ENCODE measurements around the gene MAPK8IP1.

Gene MAPK8IP1

DNA sequence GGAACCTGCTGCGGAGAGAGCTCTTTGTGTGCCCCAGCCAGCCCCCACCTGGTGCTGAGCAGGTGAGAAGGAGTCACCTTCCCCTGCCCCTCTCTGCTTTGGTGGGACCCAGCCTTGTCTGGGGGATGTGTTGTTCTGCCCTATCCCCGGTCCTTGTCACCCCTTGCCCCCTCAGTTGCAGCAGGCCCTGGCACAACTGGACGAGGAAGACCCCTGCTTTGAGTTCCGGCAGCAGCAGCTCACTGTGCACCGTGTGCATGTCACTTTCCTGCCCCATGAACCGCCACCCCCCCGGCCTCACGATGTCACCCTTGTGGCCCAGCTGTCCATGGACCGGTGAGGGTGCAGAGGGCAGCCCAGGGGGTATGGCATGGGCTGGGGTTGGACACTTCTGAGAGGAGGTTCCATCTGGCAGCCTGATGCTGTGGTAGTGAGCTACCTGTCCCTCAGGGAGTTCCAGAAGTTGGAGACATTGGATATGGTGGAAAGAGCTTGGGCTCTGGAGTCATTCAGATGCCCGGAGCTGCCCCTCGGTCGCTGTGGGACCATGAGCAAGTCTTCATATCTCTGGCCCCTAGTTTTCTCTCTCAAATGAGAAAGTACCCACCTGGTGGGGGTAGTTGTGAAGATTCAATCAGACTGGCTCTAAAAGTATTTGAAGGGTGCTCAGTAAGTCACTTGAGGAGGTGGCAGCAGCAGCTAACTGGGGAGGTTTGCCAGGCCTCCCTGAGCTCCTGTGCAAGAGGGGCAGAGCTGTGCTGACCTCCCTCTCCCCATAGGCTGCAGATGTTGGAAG lies 41.3 kb downstream of the MAPK8IP1 start:
- ChIA-PET POLR2A (no interaction called here), CTCF (interaction anchor here (0.7 to 2.2 kb wide), 4 partner anchors 10 to 313 kb away, joined by 3 to 7 read pairs (median 3); no protein-coding TSS in a partner anchor)
- no peak for DNase-seq (ENCODE audit: extremely low spot score)
- TF ChIP-seq, protein P1, sequence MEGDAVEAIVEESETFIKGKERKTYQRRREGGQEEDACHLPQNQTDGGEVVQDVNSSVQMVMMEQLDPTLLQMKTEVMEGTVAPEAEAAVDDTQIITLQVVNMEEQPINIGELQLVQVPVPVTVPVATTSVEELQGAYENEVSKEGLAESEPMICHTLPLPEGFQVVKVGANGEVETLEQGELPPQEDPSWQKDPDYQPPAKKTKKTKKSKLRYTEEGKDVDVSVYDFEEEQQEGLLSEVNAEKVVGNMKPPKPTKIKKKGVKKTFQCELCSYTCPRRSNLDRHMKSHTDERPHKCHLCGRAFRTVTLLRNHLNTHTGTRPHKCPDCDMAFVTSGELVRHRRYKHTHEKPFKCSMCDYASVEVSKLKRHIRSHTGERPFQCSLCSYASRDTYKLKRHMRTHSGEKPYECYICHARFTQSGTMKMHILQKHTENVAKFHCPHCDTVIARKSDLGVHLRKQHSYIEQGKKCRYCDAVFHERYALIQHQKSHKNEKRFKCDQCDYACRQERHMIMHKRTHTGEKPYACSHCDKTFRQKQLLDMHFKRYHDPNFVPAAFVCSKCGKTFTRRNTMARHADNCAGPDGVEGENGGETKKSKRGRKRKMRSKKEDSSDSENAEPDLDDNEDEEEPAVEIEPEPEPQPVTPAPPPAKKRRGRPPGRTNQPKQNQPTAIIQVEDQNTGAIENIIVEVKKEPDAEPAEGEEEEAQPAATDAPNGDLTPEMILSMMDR (IDR thresholded peaks at IDR 0.05; ENCODE audit: control extremely low read depth, extremely low read depth, low read depth, missing control alignments), result no peak

DNA sequence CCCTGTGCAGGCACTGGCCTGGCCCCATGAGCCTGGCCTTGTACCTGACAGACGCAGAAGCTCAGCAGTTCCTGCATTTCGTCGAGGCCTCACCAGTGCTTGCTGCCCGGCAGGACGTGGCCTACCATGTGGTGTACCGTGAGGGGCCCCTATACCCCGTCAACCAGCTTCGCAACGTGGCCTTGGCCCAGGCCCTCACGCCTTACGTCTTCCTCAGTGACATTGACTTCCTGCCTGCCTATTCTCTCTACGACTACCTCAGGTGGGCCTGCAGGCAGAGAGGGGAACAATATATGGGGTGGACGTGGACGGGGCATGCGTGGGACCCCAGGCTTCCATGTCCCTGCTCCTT lies 41.9 kb downstream of the MAPK8IP1 start:
- CTCF ChIA-PET, result interaction anchor here (0.7 to 2.2 kb wide), 3 partner anchors 38 to 312 kb away, joined by 3 to 7 read pairs (median 3); no protein-coding TSS in a partner anchor
- TF ChIP-seq, protein P1 (IDR thresholded peaks at IDR 0.05; ENCODE audit: control extremely low read depth, extremely low read depth, low read depth, missing control alignments), result no peak
- POLR2A ChIA-PET, result no interaction called here
- DNase-seq (ENCODE audit: extremely low spot score), result no peak

DNA sequence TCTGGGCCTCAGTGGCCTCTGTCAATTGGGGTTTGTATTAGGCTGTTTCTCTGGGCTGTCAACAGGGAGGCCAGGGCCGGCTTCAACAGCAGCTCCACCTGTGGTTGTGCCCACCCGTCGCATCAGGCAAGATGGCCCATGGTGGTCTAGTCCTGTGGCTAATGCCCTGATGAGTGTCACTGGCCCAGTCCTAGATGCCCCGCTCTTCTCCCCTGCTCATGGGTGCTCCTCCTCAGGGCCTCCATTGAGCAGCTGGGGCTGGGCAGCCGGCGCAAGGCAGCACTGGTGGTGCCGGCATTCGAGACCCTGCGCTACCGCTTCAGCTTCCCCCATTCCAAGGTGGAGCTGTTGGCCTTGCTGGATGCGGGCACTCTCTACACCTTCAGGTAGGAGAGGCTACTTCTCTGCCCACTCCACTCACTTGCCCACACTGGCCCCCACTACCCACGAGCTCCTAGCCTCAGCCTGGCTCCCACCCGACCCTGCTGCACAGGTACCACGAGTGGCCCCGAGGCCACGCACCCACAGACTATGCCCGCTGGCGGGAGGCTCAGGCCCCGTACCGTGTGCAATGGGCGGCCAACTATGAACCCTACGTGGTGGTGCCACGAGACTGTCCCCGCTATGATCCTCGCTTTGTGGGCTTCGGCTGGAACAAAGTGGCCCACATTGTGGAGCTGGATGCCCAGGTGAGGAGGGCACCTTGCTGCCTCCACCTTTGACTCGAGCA lies 42.4 kb downstream of the MAPK8IP1 start:
- TF ChIP-seq, protein P1 (IDR thresholded peaks at IDR 0.05; ENCODE audit: control extremely low read depth, extremely low read depth, low read depth, missing control alignments), result no peak
- no peak for DNase-seq (ENCODE audit: extremely low spot score)
- CTCF ChIA-PET, result interaction anchor here (1.4 to 4.3 kb wide), 3 partner anchors 36 to 312 kb away, joined by 3 to 21 read pairs (median 7); no protein-coding TSS in a partner anchor
- POLR2A ChIA-PET, result no interaction called here

DNA sequence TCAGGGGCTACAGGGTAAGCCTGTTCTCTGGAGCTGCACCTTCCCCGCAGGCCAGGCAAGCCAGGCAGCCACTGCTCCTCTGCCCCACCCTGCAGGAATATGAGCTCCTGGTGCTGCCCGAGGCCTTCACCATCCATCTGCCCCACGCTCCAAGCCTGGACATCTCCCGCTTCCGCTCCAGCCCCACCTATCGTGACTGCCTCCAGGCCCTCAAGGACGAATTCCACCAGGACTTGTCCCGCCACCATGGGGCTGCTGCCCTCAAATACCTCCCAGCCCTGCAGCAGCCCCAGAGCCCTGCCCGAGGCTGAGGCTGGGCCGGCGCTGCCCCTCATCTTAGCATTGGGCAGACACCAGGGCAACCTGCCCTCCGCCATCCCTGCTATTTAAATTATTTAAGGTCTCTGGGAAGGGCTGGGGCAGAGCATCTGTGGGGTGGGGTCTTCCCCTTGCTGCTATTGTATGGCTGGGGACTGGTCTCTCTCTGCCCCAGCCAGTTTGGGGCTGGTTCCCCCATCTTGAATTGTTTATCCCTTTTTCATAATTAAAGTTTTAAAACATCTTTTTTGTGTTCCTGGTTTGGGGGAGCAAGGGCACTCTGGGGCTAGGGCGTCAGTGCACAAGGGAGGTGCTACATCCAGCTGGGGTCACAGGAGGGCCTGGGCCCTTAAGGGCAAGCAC lies 43.2 kb downstream of the MAPK8IP1 start:
- POLR2A ChIA-PET, result no interaction called here
- TF ChIP-seq, protein P1 (IDR thresholded peaks at IDR 0.05; ENCODE audit: control extremely low read depth, extremely low read depth, low read depth, missing control alignments), result no peak
- no peak for DNase-seq (ENCODE audit: extremely low spot score)
- CTCF ChIA-PET, result interaction anchor here (4.3 kb wide), 1 partner anchor 36 kb away, joined by 21 read pairs; no protein-coding TSS in a partner anchor

DNA sequence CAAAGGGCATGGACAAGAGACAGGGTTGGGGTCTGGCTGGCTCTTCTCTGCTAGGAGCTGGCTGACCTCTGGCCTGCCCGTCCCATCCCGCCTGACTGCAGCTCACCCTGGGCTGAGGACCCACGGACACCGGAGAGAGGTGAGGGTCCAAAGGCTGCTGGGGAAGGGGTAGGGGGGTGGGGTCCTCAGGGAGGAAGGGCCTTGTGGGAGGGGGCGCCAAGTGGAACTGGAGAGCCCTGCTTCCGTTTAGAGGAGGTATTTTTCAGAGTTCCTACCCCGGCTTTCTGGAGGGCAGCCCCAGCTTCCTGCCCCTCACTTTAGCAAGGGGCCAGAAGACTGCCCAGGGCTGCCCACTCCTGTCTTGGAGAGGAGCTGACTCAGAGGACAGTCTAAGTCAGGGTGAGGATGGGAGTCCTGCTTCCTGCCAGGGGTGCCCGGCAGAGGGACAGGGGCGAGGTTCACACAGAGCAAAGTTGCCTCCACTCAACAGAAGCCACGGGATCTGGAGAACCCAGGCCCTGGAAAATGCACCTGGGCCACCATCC lies 44.1 kb downstream of the MAPK8IP1 start:
- DNase-seq (ENCODE audit: extremely low spot score), result no peak
- CTCF ChIA-PET, result interaction anchor here (1.0 to 4.3 kb wide), 5 partner anchors 8 to 175 kb away, joined by 3 to 21 read pairs (median 6); no protein-coding TSS in a partner anchor
- TF ChIP-seq, protein P1 (IDR thresholded peaks at IDR 0.05; ENCODE audit: control extremely low read depth, extremely low read depth, low read depth, missing control alignments), result no peak
- POLR2A ChIA-PET, result no interaction called here

Data from GM10248 (cell line).